ENCODE results near the gene STBD1. TPM values are rescaled to one million over a fixed set of nuclear protein-coding genes. Genes with fewer than 3 reads are reported as not detected.

STBD1 gene
- total and polyA plus RNA-seq, 7 donors, result 11.7 to 59.7 (median 44.9) TPM

DNA sequence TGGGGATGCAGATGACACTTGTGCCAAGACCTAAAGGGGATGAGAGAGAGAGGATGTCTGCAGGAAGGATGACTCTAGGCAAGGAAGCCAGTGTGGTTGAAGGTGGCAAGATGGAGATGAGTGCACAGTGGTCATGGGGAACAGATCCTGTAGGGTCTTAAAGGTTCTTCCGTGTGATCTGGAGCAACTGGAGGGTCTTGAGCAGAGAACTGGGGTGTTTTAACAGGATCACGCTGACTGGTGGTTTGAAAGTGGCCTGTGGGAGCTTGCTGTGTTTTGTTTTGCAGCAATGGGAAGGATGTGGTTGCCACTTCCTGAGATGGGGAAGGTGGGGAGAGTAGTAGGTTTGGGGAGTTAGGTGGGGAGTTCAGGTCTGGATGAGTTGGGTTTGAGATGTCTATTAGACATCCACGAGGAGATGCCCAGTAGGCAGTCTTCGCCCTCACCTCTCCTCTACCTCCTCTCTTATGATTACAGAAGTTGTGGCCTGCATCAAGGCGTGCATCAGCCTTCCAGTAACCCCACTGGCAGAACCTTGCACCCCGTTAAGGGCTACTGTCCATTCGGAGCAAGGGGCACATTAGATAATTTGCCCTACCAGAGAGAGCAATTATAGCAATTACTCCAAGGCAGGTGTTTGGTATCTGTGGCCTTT is 1.4 kb upstream of the STBD1 start:
- intact Hi-C loops (cut with DNase I), result loop anchor here (5.0 to 10.0 kb wide), 4 partner anchors 93 to 310 kb away; partner anchors contain the start of genes SCARB2 (in 1 of the 2) and SDAD1 (in 1 of the 2)
- Histone ChIP-seq H3K4me1 (peaks cover 65% of the 10 kb centered on the region), H3K4me3 (peak overlapping the region; percentile 97), H3K36me3 (ENCODE audit: insufficient read depth in 1 of 2, low read depth in 1 of 2) (peaks cover 0 to 16% of the 10 kb centered on the region in 2 donors), H3K27ac (peak overlapping the region; percentile 98), H3K9me3 (no peaks in the 10 kb centered on the region), H3K27me3 (ENCODE audit: insufficient read depth in 3 of 3, low read length in 2 of 3) (no peaks in the 10 kb centered on the region)
- ATAC-seq, result no peak
- no peak for TF ChIP-seq CTCF (IDR thresholded peaks at IDR 0.05)
- 68 to 93% (median 74%) methylated on average over 7 of the region's 7 CpGs for WGBS, 3 donors
- no peak for DNase-seq

GRCh38 chr4:76306882-76307659 is 538 bp downstream of the STBD1 start:
- 1 to 5% (median 4%) methylated on average over 33 to 37 of the region's 37 CpGs for WGBS, 3 donors
- ATAC-seq, result peak; percentile 54 to 76 (median 62)
- TF ChIP-seq CTCF (IDR thresholded peaks at IDR 0.05), result peak; percentile 15

DNA sequence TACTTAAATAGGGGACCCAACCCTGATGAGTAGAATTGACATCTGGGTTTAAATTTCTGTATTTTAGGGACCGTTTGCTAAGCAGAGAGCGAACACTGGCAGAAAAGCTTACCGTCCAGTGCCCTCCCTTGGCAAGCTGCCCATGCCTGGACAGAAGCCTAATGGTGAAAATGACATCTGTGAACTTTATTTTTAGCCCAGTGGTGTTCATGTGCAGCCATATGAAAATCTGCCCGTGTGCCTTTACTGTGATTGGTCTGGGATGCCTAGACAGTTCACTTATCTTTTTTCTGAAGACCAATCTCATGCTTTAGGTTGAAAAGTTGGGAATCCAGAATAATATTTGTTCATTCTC is 1.1 kb downstream of the STBD1 start:
- no peaks in the 10 kb centered on the region for H3K27me3 ChIP-seq (ENCODE audit: insufficient read depth in 3 of 3, low read length in 2 of 3)
- peaks cover 0 to 27% of the 10 kb centered on the region in 2 donors for H3K36me3 ChIP-seq (ENCODE audit: insufficient read depth in 1 of 2, low read depth in 1 of 2)
- DNase-seq (peak; percentile 59 to 84), ATAC-seq (peak in 3 of 4 donors; percentile 28 to 46 (median 45))
- H3K4me3 ChIP-seq, result peak overlapping the region; percentile 97
- peaks cover 69% of the 10 kb centered on the region for H3K4me1 ChIP-seq
- 12 to 18% (median 15%) methylated on average over 4 of the region's 4 CpGs for WGBS, 3 donors
- intact Hi-C loops (cut with DNase I), result loop anchor here (5.0 to 10.0 kb wide), 4 partner anchors 95 to 313 kb away; partner anchors contain the start of genes SCARB2 (in 1 of the 2) and SDAD1 (in 1 of the 2)
- H3K9me3 ChIP-seq, result no peaks in the 10 kb centered on the region
- peak overlapping the region; percentile 98 for H3K27ac ChIP-seq
- no peak for TF ChIP-seq CTCF (IDR thresholded peaks at IDR 0.05)

More at GRCh38 chr4:76306882-76307659, 538 bp downstream of the STBD1 start:
- intact Hi-C loops (cut with DNase I), result loop anchor here (5.0 to 10.0 kb wide), 4 partner anchors 95 to 312 kb away; partner anchors contain the start of genes SCARB2 (in 1 of the 2) and SDAD1 (in 1 of the 2)
- peak; percentile 71 to 83 for DNase-seq
- peak overlapping the region; percentile 98 for H3K27ac ChIP-seq
- peaks cover 68% of the 10 kb centered on the region for H3K4me1 ChIP-seq
- peaks cover 0 to 27% of the 10 kb centered on the region in 2 donors for H3K36me3 ChIP-seq (ENCODE audit: insufficient read depth in 1 of 2, low read depth in 1 of 2)
- H3K9me3 ChIP-seq, result no peaks in the 10 kb centered on the region
- H3K27me3 ChIP-seq (ENCODE audit: insufficient read depth in 3 of 3, low read length in 2 of 3), result no peaks in the 10 kb centered on the region
- peak overlapping the region; percentile 97 for H3K4me3 ChIP-seq

DNA sequence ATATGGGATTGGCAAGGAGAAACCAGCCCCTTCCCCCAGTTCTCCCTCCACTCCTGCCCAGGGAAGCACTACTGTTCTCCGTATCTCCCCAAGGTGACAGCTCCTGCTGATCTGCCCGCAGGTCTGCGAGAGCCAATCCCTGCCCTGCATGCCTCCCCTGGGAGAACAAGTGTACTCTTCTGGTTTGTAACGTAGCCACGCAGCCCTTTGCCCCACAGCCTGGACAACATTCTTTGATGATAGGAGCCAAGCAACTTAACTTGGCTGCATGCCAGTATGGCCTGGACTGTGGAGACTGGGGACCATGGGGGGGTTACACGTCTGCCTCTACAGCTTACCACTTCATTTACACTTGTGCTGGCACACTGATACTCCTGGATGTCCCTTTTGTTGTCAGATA is 2.0 kb downstream of the STBD1 start:
- 23 to 27% (median 23%) methylated on average over 6 of the region's 6 CpGs for WGBS, 3 donors
- Histone ChIP-seq H3K9me3 (no peaks in the 10 kb centered on the region), H3K27me3 (ENCODE audit: insufficient read depth in 3 of 3, low read length in 2 of 3) (no peaks in the 10 kb centered on the region), H3K27ac (peak overlapping the region; percentile 98), H3K36me3 (ENCODE audit: insufficient read depth in 1 of 2, low read depth in 1 of 2) (peaks cover 0 to 27% of the 10 kb centered on the region in 2 donors), H3K4me3 (peak overlapping the region; percentile 97), H3K4me1 (peaks cover 65% of the 10 kb centered on the region)
- TF ChIP-seq CTCF (IDR thresholded peaks at IDR 0.05), result no peak
- ATAC-seq, result peak; percentile 21 to 44 (median 34)
- intact Hi-C loops (cut with DNase I), result loop anchor here (5.0 to 10.0 kb wide), 4 partner anchors 96 to 314 kb away; partner anchors contain the start of genes SCARB2 (in 1 of the 2) and SDAD1 (in 1 of the 2)
- peak; percentile 32 to 70 for DNase-seq
